Tibial artery (tissue), 4 donors: ENCODE data around the gene CYP3A7.
"Not testable (repeated sequence)": the region's sequence is repeated elsewhere in the genome, so short reads cannot be mapped to it uniquely, and the experiment has no call there.

ENCODE experiments used
- DNase-seq, 2 donors: peaks; one replicate each; pipeline ENCODE4 v3.0.0-alpha.2; 2019
- H3K27ac ChIP-seq, 2 donors: fragments of 200-600 bp; sonication (generic) in 1 of 2; 1 replicate in 1 of 2; 2 replicates in 1 of 2; pipeline ENCODE4 v1.5.1; 2018 to 2019; ENCODE audit warnings: mild to moderate bottlenecking in 1 of 2
- H3K27me3 ChIP-seq, 2 donors: fragments of 200-600 bp; sonication (generic) in 1 of 2; one replicate each; pipeline versions ENCODE4 v1.5.1 to v1.6.0; 2016 to 2019
- H3K36me3 ChIP-seq, 3 donors: fragments of 200-600 bp; sonication (generic) in 2 of 3; one replicate each; pipeline ENCODE4 v1.5.1; 2016 to 2019; ENCODE audit warnings: mild to moderate bottlenecking in 2 of 3
- H3K4me1 ChIP-seq, 4 donors: fragments of 200-600 bp; sonication (generic) in 2 of 4; 1 replicate in 3 of 4; 2 replicates in 1 of 4; pipeline ENCODE4 v1.5.1; 2016 to 2019
- H3K4me3 ChIP-seq, 2 donors: fragments of 200-600 bp; sonication (generic) in 1 of 2; 1 replicate in 1 of 2; 2 replicates in 1 of 2; pipeline ENCODE4 v1.5.1; 2018 to 2019; ENCODE audit warnings: mild to moderate bottlenecking in 2 of 2
- H3K9me3 ChIP-seq, 3 donors: fragments of 200-600 bp; sonication (generic) in 1 of 3; one replicate each; pipeline ENCODE4 v1.5.1; 2016 to 2019
- CTCF ChIP-seq, 2 experiments: fragments of 200-600 bp in 1 of 2; fragments of 450-650 bp in 1 of 2; IDR thresholded peaks; one replicate each; pipeline ENCODE4 v1.5.1; 2017 to 2019; ENCODE audit warnings: antibody characterized with exemption in 2 of 2, mild to moderate bottlenecking in 1 of 2, moderate library complexity in 1 of 2
- intact Hi-C: fragments of 100-400 bp; cut with DNase I; formaldehyde crosslinking; loops from one replicate; pipeline ENCODE4 v1.15.0; 2023; ENCODE audit warnings: low total_unique reads

CYP3A7 gene

GRCh38 chr7:99666013-99666395, 69.0 kb downstream of the CYP3A7 start:
- Histone ChIP-seq H3K27me3 (no peaks in the 10 kb centered on the region), H3K4me1 (no peaks in the 10 kb centered on the region), H3K9me3 (no peaks in the 10 kb centered on the region), H3K36me3 (peaks cover 4 to 10% (median 5%) of the 10 kb centered on the region in 3 donors), H3K27ac (no peak overlapping the region), H3K4me3 (no peak overlapping the region)
- no peak for DNase-seq
- intact Hi-C loops: no loop called here
- no peak for TF ChIP-seq CTCF (IDR thresholded peaks at IDR 0.05)

- no peak for DNase-seq
- H3K27ac ChIP-seq: no peak overlapping the region
- no peak for TF ChIP-seq CTCF (IDR thresholded peaks at IDR 0.05)
- intact Hi-C loops: no loop called here
- no peak overlapping the region for H3K4me3 ChIP-seq
- H3K9me3 ChIP-seq: no peaks in the 10 kb centered on the region
- peaks cover 5 to 10% (median 7%) of the 10 kb centered on the region in 3 donors for H3K36me3 ChIP-seq
- H3K27me3 ChIP-seq: no peaks in the 10 kb centered on the region
- H3K4me1 ChIP-seq: no peaks in the 10 kb centered on the region
These were observed 69.5 kb downstream of the CYP3A7 start for GRCh38 chr7:99665312-99666012.

- H3K27me3 ChIP-seq, H3K4me3 ChIP-seq, intact Hi-C loops, DNase-seq, H3K4me1 ChIP-seq, H3K27ac ChIP-seq, H3K9me3 ChIP-seq: not testable (repeated sequence)
- H3K36me3 ChIP-seq: peaks cover 5 to 10% (median 5%) of the 10 kb centered on the region in 3 donors
These were observed 77.1 kb downstream of the CYP3A7 start for GRCh38 chr7:99657879-99658278.
